SK-N-SH treated with all-trans-retinoic acid at 6 μM for 48 hours (cell line): Measurements from ENCODE around the gene C11orf58.

Experiments
- CSDC2 ChIP-seq: fragments of 250-450 bp; sonication (Bioruptor Pico); IDR thresholded peaks from 2 replicates; pipeline ENCODE4 v1.5.0; 2020; ENCODE audit warnings: mild to moderate bottlenecking, moderate library complexity
- ESRRG ChIP-seq: fragments of 250-450 bp; sonication (Bioruptor Pico); IDR thresholded peaks from 2 replicates; pipeline ENCODE4 v1.6.1; 2021; ENCODE audit warnings: mild to moderate bottlenecking
- TOX ChIP-seq: fragments of 250-450 bp; sonication (Bioruptor Pico); IDR thresholded peaks from 2 replicates; pipeline ENCODE4 v1.8.0; 2021; ENCODE audit warnings: mild to moderate bottlenecking, moderate library complexity, borderline replicate concordance
- ZFP30 ChIP-seq: fragments of 450-650 bp; formaldehyde crosslinking; IDR thresholded peaks from 2 replicates; pipeline ENCODE4 v1.5.0; 2022; ENCODE audit warnings: mild to moderate bottlenecking, moderate library complexity

GRCh38 chr11:16776711-16777612, 38.5 kb downstream of the C11orf58 start:
- TF ChIP-seq ESRRG (CRISPR knock-in tag) (no peak), CSDC2 (CRISPR knock-in tag) (no peak), ZFP30 (no peak), TOX (CRISPR knock-in tag) (no peak)
